ENCODE results near the gene CA10.

GRCh38 chr17:51611585-51611984, 546.9 kb downstream of the CA10 start:
- TF ChIP-seq, protein P1, sequence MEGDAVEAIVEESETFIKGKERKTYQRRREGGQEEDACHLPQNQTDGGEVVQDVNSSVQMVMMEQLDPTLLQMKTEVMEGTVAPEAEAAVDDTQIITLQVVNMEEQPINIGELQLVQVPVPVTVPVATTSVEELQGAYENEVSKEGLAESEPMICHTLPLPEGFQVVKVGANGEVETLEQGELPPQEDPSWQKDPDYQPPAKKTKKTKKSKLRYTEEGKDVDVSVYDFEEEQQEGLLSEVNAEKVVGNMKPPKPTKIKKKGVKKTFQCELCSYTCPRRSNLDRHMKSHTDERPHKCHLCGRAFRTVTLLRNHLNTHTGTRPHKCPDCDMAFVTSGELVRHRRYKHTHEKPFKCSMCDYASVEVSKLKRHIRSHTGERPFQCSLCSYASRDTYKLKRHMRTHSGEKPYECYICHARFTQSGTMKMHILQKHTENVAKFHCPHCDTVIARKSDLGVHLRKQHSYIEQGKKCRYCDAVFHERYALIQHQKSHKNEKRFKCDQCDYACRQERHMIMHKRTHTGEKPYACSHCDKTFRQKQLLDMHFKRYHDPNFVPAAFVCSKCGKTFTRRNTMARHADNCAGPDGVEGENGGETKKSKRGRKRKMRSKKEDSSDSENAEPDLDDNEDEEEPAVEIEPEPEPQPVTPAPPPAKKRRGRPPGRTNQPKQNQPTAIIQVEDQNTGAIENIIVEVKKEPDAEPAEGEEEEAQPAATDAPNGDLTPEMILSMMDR (conservative IDR thresholded peaks at IDR 0.05; ENCODE audit: low read depth, low read length) = no peak
- no peak for TF ChIP-seq EZH2 (IDR thresholded peaks at IDR 0.05; ENCODE audit: borderline replicate concordance, low read depth, low read length, poor library complexity, severe bottlenecking)

Measured in A673 (cell line).